Liver (tissue), 9 donors: Measurements from ENCODE around the gene RARRES2. TPM values are rescaled to one million over a fixed set of nuclear protein-coding genes. Genes with fewer than 3 reads are reported as not detected.

Experiments
- DNase-seq: peaks from one replicate; pipeline ENCODE4 v3.0.0-alpha.2; 2017; ENCODE audit warnings: low spot score
- H3K27ac ChIP-seq, 2 donors: one replicate each; pipeline ENCODE4 v1.7.0; 2013; ENCODE audit warnings: inconsistent platforms in 2 of 2, low read length in 2 of 2, control low read depth in 1 of 2, low read depth in 1 of 2, mild to moderate bottlenecking in 1 of 2
- H3K27me3 ChIP-seq, 4 donors: one replicate each; pipeline versions ENCODE4 v1.6.1 to v1.7.0; 2013; ENCODE audit warnings: low read length in 3 of 4, inconsistent platforms in 1 of 4, mild to moderate bottlenecking in 1 of 4, moderate library complexity in 1 of 4; ENCODE audit not compliant: control insufficient read depth in 4 of 4, insufficient read depth in 4 of 4
- H3K36me3 ChIP-seq, 4 donors: one replicate each; pipeline versions ENCODE4 v1.6.1 to v1.7.0; 2013; ENCODE audit warnings: low read length in 3 of 4, mild to moderate bottlenecking in 3 of 4, low read depth in 1 of 4, moderate library complexity in 1 of 4; ENCODE audit not compliant: control insufficient read depth in 4 of 4, insufficient read depth in 3 of 4
- H3K4me1 ChIP-seq, 4 donors: one replicate each; pipeline versions ENCODE4 v1.6.1 to v1.7.0; 2013; ENCODE audit warnings: low read length in 3 of 4, mild to moderate bottlenecking in 3 of 4, moderate library complexity in 1 of 4; ENCODE audit not compliant: control insufficient read depth in 4 of 4, insufficient read depth in 4 of 4
- H3K4me3 ChIP-seq, 3 donors: one replicate each; pipeline versions ENCODE4 v1.6.1 to v1.7.0; 2013; ENCODE audit warnings: low read length in 3 of 3, control low read depth in 1 of 3, low read depth in 1 of 3, mild to moderate bottlenecking in 1 of 3
- H3K9ac ChIP-seq, 2 donors: one replicate each; pipeline ENCODE4 v1.7.0; 2013; ENCODE audit warnings: low read length in 2 of 2, mild to moderate bottlenecking in 2 of 2, moderate library complexity in 2 of 2, control low read depth in 1 of 2, low read depth in 1 of 2
- H3K9me3 ChIP-seq, 4 donors: one replicate each; pipeline versions ENCODE4 v1.6.1 to v1.7.0; 2013; ENCODE audit warnings: low read length in 3 of 4; ENCODE audit not compliant: control insufficient read depth in 4 of 4
- EGR1 ChIP-seq, 2 donors: IDR thresholded peaks; 2 replicates each; pipeline ENCODE4 v1.6.1; 2016 to 2018; ENCODE audit warnings: antibody characterized with exemption in 2 of 2, low read depth in 2 of 2
- FOXA1 ChIP-seq: IDR thresholded peaks from 2 replicates; pipeline ENCODE4 v1.6.1; 2016; ENCODE audit warnings: antibody characterized with exemption
- FOXA2 ChIP-seq: IDR thresholded peaks from 2 replicates; pipeline ENCODE4 v1.6.1; 2016; ENCODE audit warnings: antibody characterized with exemption
- HNF4A ChIP-seq, 2 donors: conservative IDR thresholded peaks; 2 replicates each; pipeline ENCODE4 v1.6.1; 2016; ENCODE audit warnings: antibody characterized with exemption in 2 of 2, mild to moderate bottlenecking in 2 of 2
- HNF4G ChIP-seq: IDR thresholded peaks from 2 replicates; pipeline ENCODE4 v1.6.1; 2016; ENCODE audit warnings: antibody characterized with exemption
- JUND ChIP-seq, 2 donors: IDR thresholded peaks; 2 replicates each; pipeline ENCODE4 v1.6.1; 2016; ENCODE audit warnings: antibody characterized with exemption in 2 of 2
- NR2F2 ChIP-seq: IDR thresholded peaks from 2 replicates; pipeline ENCODE4 v1.6.1; 2016; ENCODE audit warnings: antibody characterized with exemption
- RAD21 ChIP-seq, 2 donors: IDR thresholded peaks; 2 replicates each; pipeline ENCODE4 v1.6.1; 2016; ENCODE audit warnings: antibody characterized with exemption in 2 of 2, mild to moderate bottlenecking in 2 of 2
- RXRA ChIP-seq, 2 donors: IDR thresholded peaks; 2 replicates each; pipeline ENCODE4 v1.6.1; 2017 to 2018; ENCODE audit warnings: antibody characterized with exemption in 2 of 2, mild to moderate bottlenecking in 1 of 2
- SP1 ChIP-seq: IDR thresholded peaks from 2 replicates; pipeline ENCODE4 v1.6.1; 2018; ENCODE audit warnings: antibody characterized with exemption, mild to moderate bottlenecking
- TAF1 ChIP-seq: conservative IDR thresholded peaks from 2 replicates; pipeline ENCODE4 v1.6.1; 2016; ENCODE audit warnings: antibody characterized with exemption, mild to moderate bottlenecking
- YY1 ChIP-seq: IDR thresholded peaks from 2 replicates; pipeline ENCODE4 v1.6.1; 2016; ENCODE audit warnings: antibody characterized with exemption, mild to moderate bottlenecking
- WGBS: extraction: QIAGEN DNeasy Blood & Tissue Kit; methylation state at CpG from one replicate; pipeline ENCODE4 v1.1.7; 2013; 5-methylcytosine and 5-hydroxymethylcytosine counted together
- polyA plus RNA-seq, 2 donors: library from polyadenylated mRNA; stranded (reverse) in 1 of 2; unstranded in 1 of 2; fragments of 200-250 nt in 1 of 2; fragments of >200 nt in 1 of 2; fragmentation: Nextera tagmentation in 1 of 2; extraction: Ambion mirVana in 1 of 2; gene quantifications; one replicate each; pipeline versions ENCODE4 v1.2.1 to v1.2.3, GENCODE V29; 2013 to 2015
- total RNA-seq, 2 donors: library from RNA; depleted of rRNA; stranded (reverse); fragments of >200 nt; gene quantifications; one replicate each; pipeline ENCODE4 v1.2.3, GENCODE V29; 2014
- TF ChIP-seq, protein P1 (sequence below): fragments of 150-350 bp; IDR thresholded peaks from 2 replicates; pipeline ENCODE4 v1.5.1; 2017; ENCODE audit warnings: improper control_type of control experiment, low read depth, low read length; ENCODE audit not compliant: missing input control
- TF ChIP-seq, protein P2 (sequence below): IDR thresholded peaks from 2 replicates; pipeline ENCODE4 v1.6.1; 2016; ENCODE audit warnings: antibody characterized with exemption, mild to moderate bottlenecking
- TF ChIP-seq, protein P3 (sequence below): IDR thresholded peaks from 2 replicates; pipeline ENCODE4 v1.6.1; 2016; ENCODE audit warnings: antibody characterized with exemption
- TF ChIP-seq, protein P4 (sequence below): IDR thresholded peaks from 2 replicates; pipeline ENCODE4 v1.6.1; 2016; ENCODE audit warnings: antibody characterized with exemption
- TF ChIP-seq, protein P5 (sequence below): IDR thresholded peaks from 2 replicates; pipeline ENCODE4 v1.6.1; 2016; ENCODE audit warnings: antibody characterized with exemption
- donor health status: healthy.
- donor health status: healthy.
- donor health status: healthy.
- donor health status: healthy.
- donor health status: healthy.

RARRES2 gene
- total and polyA plus RNA-seq, 4 donors = 149 to 1,915 (median 842) TPM

DNA sequence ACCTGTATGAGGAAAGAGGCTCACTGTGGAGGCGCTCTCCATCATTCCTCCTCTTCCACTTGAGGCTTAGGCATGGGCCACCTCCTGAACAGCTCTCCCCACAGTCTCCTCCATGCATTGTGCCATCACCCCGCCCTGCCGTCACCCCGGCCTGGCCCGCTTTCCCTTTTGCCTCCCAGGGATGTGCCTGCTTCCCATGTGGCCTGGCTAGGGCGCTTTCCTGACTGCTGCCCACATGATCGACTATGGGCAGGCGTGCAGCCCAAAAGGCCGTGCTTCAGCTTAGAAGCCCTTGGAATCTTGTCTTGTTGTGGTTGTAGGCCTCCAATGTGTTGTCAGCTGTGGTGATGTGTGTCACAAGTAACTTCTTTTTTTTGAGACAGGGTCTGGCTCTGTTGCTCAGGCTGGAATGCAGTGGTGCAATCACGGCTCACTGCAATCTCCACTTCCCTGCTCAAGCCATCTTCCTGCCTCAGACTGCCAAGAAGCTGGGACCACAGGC is 16.3 kb downstream of the RARRES2 start:
- H3K4me1 ChIP-seq = peaks cover 3 to 40% (median 23%) of the 10 kb centered on the region in 4 donors
- no peaks in the 10 kb centered on the region for H3K9me3 ChIP-seq
- DNase-seq = no peak
- H3K4me3 ChIP-seq = peak overlapping the region in 2 of 3 donors; percentile 8 to 59
- H3K27ac ChIP-seq = peak overlapping the region; percentile 84 to 96
- WGBS = 84% methylated on average over 10 of the region's 10 CpGs
- H3K36me3 ChIP-seq = peaks cover 2 to 18% (median 11%) of the 10 kb centered on the region in 4 donors
- TF ChIP-seq, protein P1, sequence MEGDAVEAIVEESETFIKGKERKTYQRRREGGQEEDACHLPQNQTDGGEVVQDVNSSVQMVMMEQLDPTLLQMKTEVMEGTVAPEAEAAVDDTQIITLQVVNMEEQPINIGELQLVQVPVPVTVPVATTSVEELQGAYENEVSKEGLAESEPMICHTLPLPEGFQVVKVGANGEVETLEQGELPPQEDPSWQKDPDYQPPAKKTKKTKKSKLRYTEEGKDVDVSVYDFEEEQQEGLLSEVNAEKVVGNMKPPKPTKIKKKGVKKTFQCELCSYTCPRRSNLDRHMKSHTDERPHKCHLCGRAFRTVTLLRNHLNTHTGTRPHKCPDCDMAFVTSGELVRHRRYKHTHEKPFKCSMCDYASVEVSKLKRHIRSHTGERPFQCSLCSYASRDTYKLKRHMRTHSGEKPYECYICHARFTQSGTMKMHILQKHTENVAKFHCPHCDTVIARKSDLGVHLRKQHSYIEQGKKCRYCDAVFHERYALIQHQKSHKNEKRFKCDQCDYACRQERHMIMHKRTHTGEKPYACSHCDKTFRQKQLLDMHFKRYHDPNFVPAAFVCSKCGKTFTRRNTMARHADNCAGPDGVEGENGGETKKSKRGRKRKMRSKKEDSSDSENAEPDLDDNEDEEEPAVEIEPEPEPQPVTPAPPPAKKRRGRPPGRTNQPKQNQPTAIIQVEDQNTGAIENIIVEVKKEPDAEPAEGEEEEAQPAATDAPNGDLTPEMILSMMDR = no peak
- TF ChIP-seq HNF4A (conservative IDR thresholded peaks at IDR 0.05) (no peak), EGR1 (IDR thresholded peaks at IDR 0.05; ENCODE audit: low read depth in 2 of 2) (no peak), JUND (IDR thresholded peaks at IDR 0.05) (no peak), TAF1 (no peak), RXRA (IDR thresholded peaks at IDR 0.05) (no peak), SP1 (no peak), YY1 (no peak), FOXA2 (no peak)
- TF ChIP-seq, protein P2, sequence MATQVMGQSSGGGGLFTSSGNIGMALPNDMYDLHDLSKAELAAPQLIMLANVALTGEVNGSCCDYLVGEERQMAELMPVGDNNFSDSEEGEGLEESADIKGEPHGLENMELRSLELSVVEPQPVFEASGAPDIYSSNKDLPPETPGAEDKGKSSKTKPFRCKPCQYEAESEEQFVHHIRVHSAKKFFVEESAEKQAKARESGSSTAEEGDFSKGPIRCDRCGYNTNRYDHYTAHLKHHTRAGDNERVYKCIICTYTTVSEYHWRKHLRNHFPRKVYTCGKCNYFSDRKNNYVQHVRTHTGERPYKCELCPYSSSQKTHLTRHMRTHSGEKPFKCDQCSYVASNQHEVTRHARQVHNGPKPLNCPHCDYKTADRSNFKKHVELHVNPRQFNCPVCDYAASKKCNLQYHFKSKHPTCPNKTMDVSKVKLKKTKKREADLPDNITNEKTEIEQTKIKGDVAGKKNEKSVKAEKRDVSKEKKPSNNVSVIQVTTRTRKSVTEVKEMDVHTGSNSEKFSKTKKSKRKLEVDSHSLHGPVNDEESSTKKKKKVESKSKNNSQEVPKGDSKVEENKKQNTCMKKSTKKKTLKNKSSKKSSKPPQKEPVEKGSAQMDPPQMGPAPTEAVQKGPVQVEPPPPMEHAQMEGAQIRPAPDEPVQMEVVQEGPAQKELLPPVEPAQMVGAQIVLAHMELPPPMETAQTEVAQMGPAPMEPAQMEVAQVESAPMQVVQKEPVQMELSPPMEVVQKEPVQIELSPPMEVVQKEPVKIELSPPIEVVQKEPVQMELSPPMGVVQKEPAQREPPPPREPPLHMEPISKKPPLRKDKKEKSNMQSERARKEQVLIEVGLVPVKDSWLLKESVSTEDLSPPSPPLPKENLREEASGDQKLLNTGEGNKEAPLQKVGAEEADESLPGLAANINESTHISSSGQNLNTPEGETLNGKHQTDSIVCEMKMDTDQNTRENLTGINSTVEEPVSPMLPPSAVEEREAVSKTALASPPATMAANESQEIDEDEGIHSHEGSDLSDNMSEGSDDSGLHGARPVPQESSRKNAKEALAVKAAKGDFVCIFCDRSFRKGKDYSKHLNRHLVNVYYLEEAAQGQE = no peak
- TF ChIP-seq, protein P3, sequence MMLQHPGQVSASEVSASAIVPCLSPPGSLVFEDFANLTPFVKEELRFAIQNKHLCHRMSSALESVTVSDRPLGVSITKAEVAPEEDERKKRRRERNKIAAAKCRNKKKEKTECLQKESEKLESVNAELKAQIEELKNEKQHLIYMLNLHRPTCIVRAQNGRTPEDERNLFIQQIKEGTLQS = no peak
- TF ChIP-seq, protein P4, sequence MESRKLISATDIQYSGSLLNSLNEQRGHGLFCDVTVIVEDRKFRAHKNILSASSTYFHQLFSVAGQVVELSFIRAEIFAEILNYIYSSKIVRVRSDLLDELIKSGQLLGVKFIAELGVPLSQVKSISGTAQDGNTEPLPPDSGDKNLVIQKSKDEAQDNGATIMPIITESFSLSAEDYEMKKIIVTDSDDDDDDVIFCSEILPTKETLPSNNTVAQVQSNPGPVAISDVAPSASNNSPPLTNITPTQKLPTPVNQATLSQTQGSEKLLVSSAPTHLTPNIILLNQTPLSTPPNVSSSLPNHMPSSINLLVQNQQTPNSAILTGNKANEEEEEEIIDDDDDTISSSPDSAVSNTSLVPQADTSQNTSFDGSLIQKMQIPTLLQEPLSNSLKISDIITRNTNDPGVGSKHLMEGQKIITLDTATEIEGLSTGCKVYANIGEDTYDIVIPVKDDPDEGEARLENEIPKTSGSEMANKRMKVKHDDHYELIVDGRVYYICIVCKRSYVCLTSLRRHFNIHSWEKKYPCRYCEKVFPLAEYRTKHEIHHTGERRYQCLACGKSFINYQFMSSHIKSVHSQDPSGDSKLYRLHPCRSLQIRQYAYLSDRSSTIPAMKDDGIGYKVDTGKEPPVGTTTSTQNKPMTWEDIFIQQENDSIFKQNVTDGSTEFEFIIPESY = no peak
- no peaks in the 10 kb centered on the region for H3K27me3 ChIP-seq
- H3K9ac ChIP-seq = peak overlapping the region in 1 of 2 donors; percentile 24

DNA sequence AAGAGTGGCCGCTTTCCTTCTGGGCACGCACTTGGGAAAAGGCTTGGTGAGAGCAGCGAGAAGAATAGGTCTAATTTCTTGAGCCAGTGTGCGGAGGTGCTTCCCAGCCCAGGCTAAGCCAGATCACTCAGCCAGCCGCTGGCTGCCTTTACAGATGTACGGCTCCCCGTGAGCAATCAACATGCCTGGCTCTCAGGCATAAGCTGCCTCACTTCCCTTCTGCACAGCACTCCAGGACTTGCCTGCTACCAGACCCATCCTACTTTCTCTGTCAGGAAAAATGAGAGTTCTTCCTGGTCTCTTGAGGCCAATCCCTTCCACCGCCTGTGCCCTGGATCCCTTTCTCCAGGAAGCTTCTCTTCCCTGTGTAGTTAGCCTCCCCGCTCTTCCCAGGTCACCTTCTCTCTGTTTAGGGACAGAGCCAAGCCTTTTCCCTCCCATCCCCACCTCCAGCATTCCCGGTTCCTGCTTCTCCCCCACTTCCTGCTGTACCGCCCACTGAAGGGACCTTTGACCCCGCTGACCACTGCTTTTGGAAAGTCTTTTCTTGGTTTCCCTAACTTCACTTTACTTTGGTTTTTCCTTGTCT is 17.0 kb downstream of the RARRES2 start:
- H3K36me3 ChIP-seq = peaks cover 2 to 16% (median 10%) of the 10 kb centered on the region in 4 donors
- H3K4me1 ChIP-seq = peaks cover 6 to 47% (median 28%) of the 10 kb centered on the region in 4 donors
- no peak for DNase-seq
- peak overlapping the region; percentile 43 to 98 for H3K9ac ChIP-seq
- no peaks in the 10 kb centered on the region for H3K9me3 ChIP-seq
- peak overlapping the region; percentile 84 to 96 for H3K27ac ChIP-seq
- peak overlapping the region; percentile 59 to 82 (median 75) for H3K4me3 ChIP-seq
- WGBS = 31% methylated on average over 12 of the region's 12 CpGs
- H3K27me3 ChIP-seq = no peaks in the 10 kb centered on the region
- TF ChIP-seq HNF4G = peak; percentile 43
- no peak for TF ChIP-seq FOXA1
- TF ChIP-seq EGR1 (IDR thresholded peaks at IDR 0.05; ENCODE audit: low read depth in 2 of 2) = peak; percentile 36 to 78
- TF ChIP-seq YY1 = peak; percentile 60
- TF ChIP-seq, protein P5, sequence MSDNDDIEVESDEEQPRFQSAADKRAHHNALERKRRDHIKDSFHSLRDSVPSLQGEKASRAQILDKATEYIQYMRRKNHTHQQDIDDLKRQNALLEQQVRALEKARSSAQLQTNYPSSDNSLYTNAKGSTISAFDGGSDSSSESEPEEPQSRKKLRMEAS = peak; percentile 50
- peak; percentile 69 for TF ChIP-seq TAF1
- TF ChIP-seq HNF4A (conservative IDR thresholded peaks at IDR 0.05) = peak; percentile 75 to 77
- TF ChIP-seq RAD21 (IDR thresholded peaks at IDR 0.05) = peak; percentile 27 to 43
- TF ChIP-seq, protein P4 = no peak
- TF ChIP-seq FOXA2 = no peak
- TF ChIP-seq, protein P1 = no peak
- TF ChIP-seq NR2F2 = peak; percentile 85
- no peak for TF ChIP-seq JUND (IDR thresholded peaks at IDR 0.05)
- TF ChIP-seq, protein P3 = no peak
- peak; percentile 66 for TF ChIP-seq SP1
